ENCODE data around the gene BEND6. TPM values are rescaled to one million over a fixed set of nuclear protein-coding genes. Genes with fewer than 3 reads are reported as not detected.

BEND6 gene
- polyA plus RNA-seq, 1 donor (not counting 4 experiments of a cell fraction or from before 2014, with no cell fraction given) = 1.0 TPM

DNA sequence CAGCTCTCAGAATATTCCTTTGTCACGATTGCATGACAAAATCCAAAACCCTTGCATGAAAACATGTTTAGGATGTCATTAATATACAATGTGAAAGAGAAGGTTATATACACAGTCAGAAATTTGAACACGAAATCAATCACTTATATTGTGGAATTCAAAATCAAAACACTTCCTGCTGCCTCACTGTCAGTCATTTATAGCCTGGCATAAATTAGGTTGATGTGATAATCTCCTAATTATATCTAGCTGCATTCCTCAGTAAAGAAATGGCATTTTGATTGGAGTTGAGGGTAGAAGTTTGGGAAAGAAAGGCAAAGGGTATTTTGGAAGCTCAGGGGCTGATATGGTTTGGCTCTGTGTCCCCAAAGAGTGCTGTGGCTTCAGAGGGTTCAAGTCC lies 24.1 kb upstream of the BEND6 start:
- Histone ChIP-seq H3K4me2 (ENCODE audit: control insufficient read depth, extremely low read depth, insufficient read depth, low read depth, low read length) (no peak overlapping the region), H3K4me3 (ENCODE audit: control insufficient read depth in 2 of 3, extremely low read depth in 1 of 3, insufficient read depth in 2 of 3, low read depth in 1 of 3, low read length in 3 of 3) (no peak overlapping the region), H3K9me1 (ENCODE audit: control insufficient read depth, extremely low read depth, insufficient read depth, low read length) (no peaks in the 10 kb centered on the region), H2AFZ (ENCODE audit: control insufficient read depth, low read length) (no peak overlapping the region), H3K27ac (ENCODE audit: control insufficient read depth, insufficient read depth, low read length) (no peak overlapping the region), H3K9me3 (ENCODE audit: control insufficient read depth, low read depth, low read length) (no peaks in the 10 kb centered on the region), H4K20me1 (ENCODE audit: control insufficient read depth, extremely low read depth, insufficient read depth, low read length) (no peaks in the 10 kb centered on the region), H3K9ac (ENCODE audit: control insufficient read depth, extremely low read depth, insufficient read depth, low read length) (no peak overlapping the region), H3K36me3 (ENCODE audit: control insufficient read depth in 2 of 2, extremely low read depth in 1 of 2, insufficient read depth in 2 of 2, low read length in 2 of 2) (peaks cover 0 to 1% of the 10 kb centered on the region in 2 experiments), H3K79me2 (ENCODE audit: control insufficient read depth, insufficient read depth, low read length) (no peaks in the 10 kb centered on the region), H3K27me3 (ENCODE audit: control insufficient read depth, extremely low read depth, insufficient read depth, low read length) (no peaks in the 10 kb centered on the region), H3K4me1 (ENCODE audit: control insufficient read depth, extremely low read depth, insufficient read depth, low read length) (peaks cover 7% of the 10 kb centered on the region)
- DNase-seq (ENCODE audit: low read depth, low spot score) = no peak
- peak; percentile 36 for FAIRE-seq
- dilution Hi-C loops (cut with MboI; ENCODE audit: extremely low pct_ligation_motif_present, low sequenced_read_pairs) = no loop called here
- no peak for TF ChIP-seq EZH2 (IDR thresholded peaks at IDR 0.05; ENCODE audit: low read length)
- TF ChIP-seq, protein P1, sequence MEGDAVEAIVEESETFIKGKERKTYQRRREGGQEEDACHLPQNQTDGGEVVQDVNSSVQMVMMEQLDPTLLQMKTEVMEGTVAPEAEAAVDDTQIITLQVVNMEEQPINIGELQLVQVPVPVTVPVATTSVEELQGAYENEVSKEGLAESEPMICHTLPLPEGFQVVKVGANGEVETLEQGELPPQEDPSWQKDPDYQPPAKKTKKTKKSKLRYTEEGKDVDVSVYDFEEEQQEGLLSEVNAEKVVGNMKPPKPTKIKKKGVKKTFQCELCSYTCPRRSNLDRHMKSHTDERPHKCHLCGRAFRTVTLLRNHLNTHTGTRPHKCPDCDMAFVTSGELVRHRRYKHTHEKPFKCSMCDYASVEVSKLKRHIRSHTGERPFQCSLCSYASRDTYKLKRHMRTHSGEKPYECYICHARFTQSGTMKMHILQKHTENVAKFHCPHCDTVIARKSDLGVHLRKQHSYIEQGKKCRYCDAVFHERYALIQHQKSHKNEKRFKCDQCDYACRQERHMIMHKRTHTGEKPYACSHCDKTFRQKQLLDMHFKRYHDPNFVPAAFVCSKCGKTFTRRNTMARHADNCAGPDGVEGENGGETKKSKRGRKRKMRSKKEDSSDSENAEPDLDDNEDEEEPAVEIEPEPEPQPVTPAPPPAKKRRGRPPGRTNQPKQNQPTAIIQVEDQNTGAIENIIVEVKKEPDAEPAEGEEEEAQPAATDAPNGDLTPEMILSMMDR (optimal IDR thresholded peaks at IDR 0.05 in 1 of 3, IDR thresholded peaks at IDR 0.05 in 1 of 3, conservative IDR thresholded peaks at IDR 0.05 in 1 of 3; ENCODE audit: extremely low read depth in 1 of 3, insufficient read depth in 2 of 3, low read length in 3 of 3) = no peak

DNA sequence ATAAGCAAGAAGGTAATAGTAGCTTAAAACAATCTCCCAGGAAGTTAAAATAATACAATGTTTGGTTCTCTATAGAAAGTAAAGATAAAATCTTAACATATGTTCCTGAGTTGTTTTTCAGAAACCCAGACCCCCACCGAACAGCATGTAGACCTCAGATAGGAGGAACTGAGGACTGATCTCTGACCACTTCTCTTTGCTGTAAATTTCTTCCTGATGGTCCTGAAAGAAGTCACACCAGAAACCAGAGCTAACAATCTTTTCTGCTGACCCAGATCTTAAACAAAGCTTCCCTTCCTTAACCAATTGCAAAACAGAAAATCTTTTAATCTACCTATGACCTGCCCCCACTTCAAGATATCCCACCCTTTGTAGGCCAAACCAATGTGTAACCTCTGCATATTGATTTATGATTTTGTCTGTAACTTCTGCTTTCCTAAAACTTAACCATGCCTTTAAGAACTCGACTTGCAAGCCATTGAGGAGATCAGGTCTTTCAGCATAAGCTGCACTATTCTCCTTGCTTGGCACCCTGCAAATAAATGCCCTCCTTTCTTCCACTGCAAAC lies 21.9 kb upstream of the BEND6 start:
- H4K20me1 ChIP-seq (ENCODE audit: control insufficient read depth, extremely low read depth, insufficient read depth, low read length) = no peaks in the 10 kb centered on the region
- no peaks in the 10 kb centered on the region for H3K9me3 ChIP-seq (ENCODE audit: control insufficient read depth, low read depth, low read length)
- H3K36me3 ChIP-seq (ENCODE audit: control insufficient read depth in 2 of 2, extremely low read depth in 1 of 2, insufficient read depth in 2 of 2, low read length in 2 of 2) = no peaks in the 10 kb centered on the region
- no peak for FAIRE-seq
- no peak overlapping the region for H2AFZ ChIP-seq (ENCODE audit: control insufficient read depth, low read length)
- dilution Hi-C loops (cut with MboI; ENCODE audit: extremely low pct_ligation_motif_present, low sequenced_read_pairs) = no loop called here
- no peaks in the 10 kb centered on the region for H3K27me3 ChIP-seq (ENCODE audit: control insufficient read depth, extremely low read depth, insufficient read depth, low read length)
- no peak for TF ChIP-seq EZH2 (IDR thresholded peaks at IDR 0.05; ENCODE audit: low read length)
- TF ChIP-seq, protein P1 (optimal IDR thresholded peaks at IDR 0.05 in 1 of 3, IDR thresholded peaks at IDR 0.05 in 1 of 3, conservative IDR thresholded peaks at IDR 0.05 in 1 of 3; ENCODE audit: extremely low read depth in 1 of 3, insufficient read depth in 2 of 3, low read length in 3 of 3) = no peak
- no peak overlapping the region for H3K9ac ChIP-seq (ENCODE audit: control insufficient read depth, extremely low read depth, insufficient read depth, low read length)
- H3K9me1 ChIP-seq (ENCODE audit: control insufficient read depth, extremely low read depth, insufficient read depth, low read length) = no peaks in the 10 kb centered on the region
- no peak overlapping the region for H3K4me2 ChIP-seq (ENCODE audit: control insufficient read depth, extremely low read depth, insufficient read depth, low read depth, low read length)
- H3K27ac ChIP-seq (ENCODE audit: control insufficient read depth, insufficient read depth, low read length) = no peak overlapping the region
- H3K4me3 ChIP-seq (ENCODE audit: control insufficient read depth in 2 of 3, extremely low read depth in 1 of 3, insufficient read depth in 2 of 3, low read depth in 1 of 3, low read length in 3 of 3) = no peak overlapping the region
- no peaks in the 10 kb centered on the region for H3K79me2 ChIP-seq (ENCODE audit: control insufficient read depth, insufficient read depth, low read length)
- peaks cover under 1% of the 10 kb centered on the region for H3K4me1 ChIP-seq (ENCODE audit: control insufficient read depth, extremely low read depth, insufficient read depth, low read length)
- DNase-seq (ENCODE audit: low read depth, low spot score) = no peak

Data from keratinocyte (primary cell).